Panc1 (cell line): Measurements from ENCODE around the gene CCDC71. TPM values are rescaled to one million over a fixed set of nuclear protein-coding genes. Genes with fewer than 3 reads are reported as not detected.

Experiments
- ATAC-seq: fragments of 200-7000 bp; cut with Tn5 transposase; 2 replicates; pipeline ENCODE4 v1.9.1; 2020; ENCODE audit warnings: mild to moderate bottlenecking, moderate library complexity
- BruUV-seq: library from RNA; stranded (reverse); fragments of 400-500 nt; replicated peaks from 2 replicates; lab custom pipeline; 2021; lab: Mats Ljungman, UMichigan
- CTCF ChIA-PET: fragments of 300-600 bp; sonication (Branson Sonifier 250); formaldehyde crosslinking; loops from one replicate; lab custom pipeline; 2022; ENCODE audit warnings: antibody characterized with exemption; lab: Charles Lee
- POLR2A ChIA-PET: fragments of 300-600 bp; sonication (Branson Sonifier 250); formaldehyde crosslinking; loops from one replicate; lab custom pipeline; 2022; ENCODE audit warnings: antibody characterized with exemption; lab: Charles Lee
- DNase-seq: peaks from one replicate; pipeline ENCODE4 v3.0.0-alpha.2; 2010; ENCODE audit warnings: low read depth, low spot score
- H3K27ac ChIP-seq: 2 replicates; pipeline ENCODE4 v1.5.1; 2011; ENCODE audit warnings: mild to moderate bottlenecking, low read length, inconsistent platforms
- H3K27me3 ChIP-seq: fragments of 200-500 bp; sonication (Bioruptor generic); 2 replicates; pipeline ENCODE4 v1.6.0; 2014; ENCODE audit warnings: low read length, inconsistent platforms; ENCODE audit not compliant: control insufficient read depth, insufficient read depth
- H3K36me3 ChIP-seq: fragments of 200-500 bp; sonication (Bioruptor generic); 2 replicates; pipeline ENCODE4 v1.5.1; 2014; ENCODE audit warnings: inconsistent platforms, mild to moderate bottlenecking, low read length, moderate library complexity; ENCODE audit not compliant: control insufficient read depth, insufficient read depth
- H3K4me1 ChIP-seq: 2 replicates; pipeline ENCODE4 v1.5.1; 2011; ENCODE audit warnings: inconsistent platforms, mild to moderate bottlenecking, low read length, moderate library complexity; ENCODE audit not compliant: control insufficient read depth, insufficient read depth
- H3K4me3 ChIP-seq, 2 experiments: 2 replicates each; pipeline ENCODE4 v1.5.1; 2011 to 2012; ENCODE audit warnings: low read depth in 2 of 2, low read length in 2 of 2, mild to moderate bottlenecking in 2 of 2, inconsistent platforms in 1 of 2, moderate library complexity in 1 of 2
- H3K9me3 ChIP-seq: fragments of 200-500 bp; sonication (Bioruptor generic); 2 replicates; pipeline ENCODE4 v1.5.1; 2014; ENCODE audit warnings: low read depth, mild to moderate bottlenecking, inconsistent platforms, low read length, moderate library complexity; ENCODE audit not compliant: control insufficient read depth, insufficient read depth
- POLR2AphosphoS5 ChIP-seq: IDR thresholded peaks from 2 replicates; pipeline ENCODE4 v1.6.1; 2012; ENCODE audit warnings: mild to moderate bottlenecking, low read depth, low read length, moderate library complexity
- SIN3A ChIP-seq: IDR thresholded peaks from 2 replicates; pipeline ENCODE4 v1.6.1; 2012; ENCODE audit warnings: low read depth, mild to moderate bottlenecking, low read length, moderate library complexity, borderline replicate concordance; ENCODE audit not compliant: insufficient read depth
- TCF7L2 ChIP-seq: IDR thresholded peaks from 2 replicates; pipeline ENCODE4 v1.6.1; 2011; ENCODE audit warnings: mild to moderate bottlenecking, low read depth, low read length, inconsistent platforms
- in situ Hi-C: cut with HindIII; loops from 2 replicates; pipeline ENCODE4 v1.10.0; 2016; ENCODE audit warnings: low sequenced_read_pairs, low pct_unique_long_range_greater_than_20kb
- intact Hi-C: fragments of 100-400 bp; cut with micrococcal nuclease; formaldehyde crosslinking; loops from one replicate; pipeline ENCODE4 v1.10.0; 2022; ENCODE audit not compliant: unreplicated experiment
- total RNA-seq: library from RNA; stranded (reverse); gene quantifications from one replicate; pipeline ENCODE4 v1.2.1, GENCODE V29; 2021; ENCODE audit not compliant: unreplicated experiment
- TF ChIP-seq, protein P1 (sequence below), 2 experiments: IDR thresholded peaks; 2 replicates each; pipeline ENCODE4 v1.6.1; 2011 to 2012; ENCODE audit warnings: low read depth in 2 of 2, control low read depth in 1 of 2, low read length in 1 of 2, mild to moderate bottlenecking in 1 of 2, moderate library complexity in 1 of 2; ENCODE audit not compliant: insufficient read depth in 1 of 2
- TF ChIP-seq, protein P2 (sequence below): fragments of 450-650 bp; IDR thresholded peaks from 2 replicates; pipeline ENCODE4 v1.5.1; 2017; ENCODE audit warnings: mild to moderate bottlenecking

The CCDC71 gene
- total RNA-seq, 1 experiment from 2014 or later, result 14.1 TPM

DNA sequence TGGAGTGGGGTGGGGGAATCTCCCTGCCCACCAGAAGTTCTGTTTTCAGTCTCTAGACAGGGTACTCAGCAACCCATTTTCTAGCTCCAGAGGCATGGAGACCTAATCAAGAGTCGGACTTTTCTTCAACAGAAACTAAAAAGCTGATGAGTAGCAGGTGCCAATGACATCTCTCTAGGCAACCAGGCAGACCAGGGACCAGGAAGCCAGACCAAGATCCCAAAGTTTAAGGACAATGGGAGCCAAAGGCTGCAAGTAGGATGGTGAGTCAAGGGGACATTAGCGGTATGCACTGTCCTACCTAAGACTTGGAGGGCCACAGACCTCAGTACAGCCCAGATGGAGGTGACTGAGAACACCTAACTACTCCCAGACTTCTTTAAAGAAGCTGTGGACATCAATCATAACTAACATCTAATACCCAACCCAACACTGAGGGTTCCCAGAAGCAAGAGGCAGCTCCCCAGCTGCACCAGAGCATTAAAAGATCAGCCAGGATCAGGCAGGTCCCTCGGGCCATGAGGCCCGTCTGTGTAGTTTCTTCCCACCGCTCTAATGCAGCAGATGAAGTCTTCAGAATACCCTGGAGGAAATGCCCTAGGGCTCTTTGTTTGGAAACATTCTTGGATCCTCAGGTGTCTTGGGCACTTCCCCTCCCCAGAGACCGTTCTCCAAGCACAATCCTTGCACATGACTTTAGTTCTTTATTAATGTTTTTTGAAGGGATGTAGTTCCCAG lies 979 bp downstream of the CCDC71 start:
- ChIA-PET POLR2A (interaction anchor here (0.6 kb wide), 1 partner anchor 300 kb away, joined by 4 read pairs; no protein-coding TSS in a partner anchor), CTCF (interaction anchor here (0.6 kb wide), 1 partner anchor 321 kb away, joined by 3 read pairs; no protein-coding TSS in a partner anchor)
- in situ Hi-C loops (no loop called here), intact Hi-C loops (no loop called here)
- ATAC-seq (no peak), DNase-seq (no peak)
- peaks cover 3% of the 10 kb centered on the region; the same call in 1 of the 2 replicates for H3K9me3 ChIP-seq
- H3K27ac ChIP-seq, result peak overlapping the region; percentile 82
- no TSS peak for BruUV-seq
- no peak for TF ChIP-seq TCF7L2
- TF ChIP-seq, protein P1, sequence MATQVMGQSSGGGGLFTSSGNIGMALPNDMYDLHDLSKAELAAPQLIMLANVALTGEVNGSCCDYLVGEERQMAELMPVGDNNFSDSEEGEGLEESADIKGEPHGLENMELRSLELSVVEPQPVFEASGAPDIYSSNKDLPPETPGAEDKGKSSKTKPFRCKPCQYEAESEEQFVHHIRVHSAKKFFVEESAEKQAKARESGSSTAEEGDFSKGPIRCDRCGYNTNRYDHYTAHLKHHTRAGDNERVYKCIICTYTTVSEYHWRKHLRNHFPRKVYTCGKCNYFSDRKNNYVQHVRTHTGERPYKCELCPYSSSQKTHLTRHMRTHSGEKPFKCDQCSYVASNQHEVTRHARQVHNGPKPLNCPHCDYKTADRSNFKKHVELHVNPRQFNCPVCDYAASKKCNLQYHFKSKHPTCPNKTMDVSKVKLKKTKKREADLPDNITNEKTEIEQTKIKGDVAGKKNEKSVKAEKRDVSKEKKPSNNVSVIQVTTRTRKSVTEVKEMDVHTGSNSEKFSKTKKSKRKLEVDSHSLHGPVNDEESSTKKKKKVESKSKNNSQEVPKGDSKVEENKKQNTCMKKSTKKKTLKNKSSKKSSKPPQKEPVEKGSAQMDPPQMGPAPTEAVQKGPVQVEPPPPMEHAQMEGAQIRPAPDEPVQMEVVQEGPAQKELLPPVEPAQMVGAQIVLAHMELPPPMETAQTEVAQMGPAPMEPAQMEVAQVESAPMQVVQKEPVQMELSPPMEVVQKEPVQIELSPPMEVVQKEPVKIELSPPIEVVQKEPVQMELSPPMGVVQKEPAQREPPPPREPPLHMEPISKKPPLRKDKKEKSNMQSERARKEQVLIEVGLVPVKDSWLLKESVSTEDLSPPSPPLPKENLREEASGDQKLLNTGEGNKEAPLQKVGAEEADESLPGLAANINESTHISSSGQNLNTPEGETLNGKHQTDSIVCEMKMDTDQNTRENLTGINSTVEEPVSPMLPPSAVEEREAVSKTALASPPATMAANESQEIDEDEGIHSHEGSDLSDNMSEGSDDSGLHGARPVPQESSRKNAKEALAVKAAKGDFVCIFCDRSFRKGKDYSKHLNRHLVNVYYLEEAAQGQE (IDR thresholded peaks at IDR 0.05; ENCODE audit: insufficient read depth in 1 of 2, low read depth in 2 of 2, low read length in 1 of 2), result no peak
- peaks cover 8% of the 10 kb centered on the region; the same call in 1 of the 2 replicates for H3K36me3 ChIP-seq
- peak overlapping the region; percentile 77 to 84 for H3K4me3 ChIP-seq
- H3K27me3 ChIP-seq, result no peaks in the 10 kb centered on the region
- H3K4me1 ChIP-seq, result no peaks in the 10 kb centered on the region

DNA sequence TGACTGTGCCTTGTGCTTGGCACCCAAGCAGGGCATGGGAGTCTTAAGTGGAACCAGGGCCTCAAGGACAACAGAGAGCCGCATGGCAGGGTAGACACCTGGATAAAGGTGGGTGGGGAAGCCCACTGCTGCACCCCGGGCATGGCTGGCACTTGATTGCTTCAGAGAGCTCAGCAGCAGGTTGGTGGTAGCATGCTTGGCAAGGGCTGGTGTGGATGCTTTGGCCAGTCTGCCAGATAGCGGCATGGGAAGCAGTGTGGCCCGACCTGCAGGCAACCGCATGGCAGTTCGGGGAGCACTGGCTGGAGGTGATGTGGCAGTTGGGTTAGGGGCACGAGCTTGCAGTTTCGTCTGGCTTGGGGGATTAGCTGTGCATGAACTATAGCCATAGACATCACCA lies 2.5 kb downstream of the CCDC71 start:
- Histone ChIP-seq H3K4me1 (no peaks in the 10 kb centered on the region), H3K27me3 (no peaks in the 10 kb centered on the region), H3K4me3 (no peak overlapping the region), H3K36me3 (peaks cover 8% of the 10 kb centered on the region; the same call in 1 of the 2 replicates), H3K27ac (no peak overlapping the region), H3K9me3 (peaks cover 3% of the 10 kb centered on the region; the same call in 1 of the 2 replicates)
- no peak for ATAC-seq
- TF ChIP-seq, protein P1 (IDR thresholded peaks at IDR 0.05; ENCODE audit: insufficient read depth in 1 of 2, low read depth in 2 of 2, low read length in 1 of 2), result no peak
- TF ChIP-seq TCF7L2, result no peak
- TF ChIP-seq, protein P2, sequence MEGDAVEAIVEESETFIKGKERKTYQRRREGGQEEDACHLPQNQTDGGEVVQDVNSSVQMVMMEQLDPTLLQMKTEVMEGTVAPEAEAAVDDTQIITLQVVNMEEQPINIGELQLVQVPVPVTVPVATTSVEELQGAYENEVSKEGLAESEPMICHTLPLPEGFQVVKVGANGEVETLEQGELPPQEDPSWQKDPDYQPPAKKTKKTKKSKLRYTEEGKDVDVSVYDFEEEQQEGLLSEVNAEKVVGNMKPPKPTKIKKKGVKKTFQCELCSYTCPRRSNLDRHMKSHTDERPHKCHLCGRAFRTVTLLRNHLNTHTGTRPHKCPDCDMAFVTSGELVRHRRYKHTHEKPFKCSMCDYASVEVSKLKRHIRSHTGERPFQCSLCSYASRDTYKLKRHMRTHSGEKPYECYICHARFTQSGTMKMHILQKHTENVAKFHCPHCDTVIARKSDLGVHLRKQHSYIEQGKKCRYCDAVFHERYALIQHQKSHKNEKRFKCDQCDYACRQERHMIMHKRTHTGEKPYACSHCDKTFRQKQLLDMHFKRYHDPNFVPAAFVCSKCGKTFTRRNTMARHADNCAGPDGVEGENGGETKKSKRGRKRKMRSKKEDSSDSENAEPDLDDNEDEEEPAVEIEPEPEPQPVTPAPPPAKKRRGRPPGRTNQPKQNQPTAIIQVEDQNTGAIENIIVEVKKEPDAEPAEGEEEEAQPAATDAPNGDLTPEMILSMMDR, result no peak
- TF ChIP-seq SIN3A, result no peak
- TF ChIP-seq POLR2AphosphoS5, result no peak
- ChIA-PET POLR2A (no interaction called here), CTCF (no interaction called here)
- no peak for DNase-seq
- intact Hi-C loops (no loop called here), in situ Hi-C loops (no loop called here)
- BruUV-seq, result no TSS peak
